Keratinocyte (primary cell): ENCODE data around the gene PNPLA7.

Source experiments
- EZH2 ChIP-seq: IDR thresholded peaks from one replicate; pipeline ENCODE4 v1.6.1; 2012; ENCODE audit warnings: inconsistent platforms, mild to moderate bottlenecking, low read length, moderate library complexity
- TF ChIP-seq, protein P1 (sequence below), 3 experiments: IDR thresholded peaks in 1 of 3; conservative IDR thresholded peaks in 1 of 3; optimal IDR thresholded peaks in 1 of 3; 2 replicates in 2 of 3; 3 replicates in 1 of 3; pipeline versions ENCODE3 to v1.5.1; 2011; ENCODE audit warnings: low read length in 3 of 3, mild to moderate bottlenecking in 3 of 3, moderate library complexity in 2 of 3, control low read depth in 1 of 3, inconsistent platforms in 1 of 3; ENCODE audit not compliant: insufficient read depth in 2 of 3; ENCODE audit errors: extremely low read depth in 1 of 3

DNA sequence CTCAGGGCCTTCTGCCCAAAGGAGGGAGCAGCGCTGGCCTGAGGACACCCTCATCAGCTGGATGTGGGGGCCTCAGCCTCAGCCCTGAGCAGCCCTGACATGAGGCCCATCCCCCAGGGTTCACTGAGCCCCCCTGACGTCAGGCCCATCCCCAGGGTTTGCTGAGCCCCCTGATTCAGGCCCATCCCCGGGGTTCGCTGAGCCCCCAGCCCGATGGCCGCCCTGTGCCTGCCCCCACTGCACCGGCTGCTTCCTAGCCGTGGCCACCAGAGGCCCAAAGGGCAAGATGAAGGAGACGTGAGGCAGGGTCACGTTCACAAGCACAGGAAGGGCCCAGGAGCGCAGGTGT lies 71.6 kb downstream of the PNPLA7 start:
- TF ChIP-seq, protein P1, sequence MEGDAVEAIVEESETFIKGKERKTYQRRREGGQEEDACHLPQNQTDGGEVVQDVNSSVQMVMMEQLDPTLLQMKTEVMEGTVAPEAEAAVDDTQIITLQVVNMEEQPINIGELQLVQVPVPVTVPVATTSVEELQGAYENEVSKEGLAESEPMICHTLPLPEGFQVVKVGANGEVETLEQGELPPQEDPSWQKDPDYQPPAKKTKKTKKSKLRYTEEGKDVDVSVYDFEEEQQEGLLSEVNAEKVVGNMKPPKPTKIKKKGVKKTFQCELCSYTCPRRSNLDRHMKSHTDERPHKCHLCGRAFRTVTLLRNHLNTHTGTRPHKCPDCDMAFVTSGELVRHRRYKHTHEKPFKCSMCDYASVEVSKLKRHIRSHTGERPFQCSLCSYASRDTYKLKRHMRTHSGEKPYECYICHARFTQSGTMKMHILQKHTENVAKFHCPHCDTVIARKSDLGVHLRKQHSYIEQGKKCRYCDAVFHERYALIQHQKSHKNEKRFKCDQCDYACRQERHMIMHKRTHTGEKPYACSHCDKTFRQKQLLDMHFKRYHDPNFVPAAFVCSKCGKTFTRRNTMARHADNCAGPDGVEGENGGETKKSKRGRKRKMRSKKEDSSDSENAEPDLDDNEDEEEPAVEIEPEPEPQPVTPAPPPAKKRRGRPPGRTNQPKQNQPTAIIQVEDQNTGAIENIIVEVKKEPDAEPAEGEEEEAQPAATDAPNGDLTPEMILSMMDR (optimal IDR thresholded peaks at IDR 0.05 in 1 of 3, IDR thresholded peaks at IDR 0.05 in 1 of 3, conservative IDR thresholded peaks at IDR 0.05 in 1 of 3; ENCODE audit: extremely low read depth in 1 of 3, insufficient read depth in 2 of 3, low read length in 3 of 3): no peak
- no peak for TF ChIP-seq EZH2
